NCI-H146 (cell line): Measurements from ENCODE around the gene TMEM214.
"Not testable (repeated sequence)": the region's sequence is repeated elsewhere in the genome, so short reads cannot be mapped to it uniquely, and the experiment has no call there.

Experiments
- DNase-seq: peaks from one replicate; lab custom pipeline; 2025; lab: John Stamatoyannopoulos, UW

TMEM214 gene

DNA sequence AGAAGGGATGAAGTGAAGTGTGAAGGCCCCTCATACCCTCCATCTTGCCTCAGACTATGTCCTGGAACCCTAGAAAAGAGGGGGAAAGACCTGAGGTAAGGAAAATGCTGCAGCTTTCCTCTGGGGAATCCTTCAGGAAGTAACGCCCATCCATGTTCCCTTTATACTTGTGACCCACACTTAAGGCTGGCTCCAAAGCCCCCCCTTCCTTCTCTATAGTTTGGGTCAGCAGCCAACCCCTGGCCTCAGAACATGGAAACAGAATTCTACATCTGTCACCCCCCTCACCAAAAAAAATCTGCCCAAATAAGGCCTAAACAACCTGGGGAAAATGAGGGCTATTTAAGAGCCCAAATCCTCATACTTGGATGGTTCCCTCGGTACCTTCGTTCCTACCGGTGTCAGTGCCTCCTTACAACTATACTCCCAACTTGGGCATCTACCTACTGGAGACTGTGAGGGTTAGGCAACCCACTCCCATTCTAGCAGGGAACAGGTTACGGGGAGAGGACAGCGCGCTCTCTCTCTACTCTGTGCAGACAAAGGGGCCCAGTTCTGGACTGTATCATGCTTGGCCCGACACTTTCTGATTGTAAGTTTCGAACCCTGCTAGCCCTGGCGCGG, 38.0 kb downstream of the TMEM214 start:
- no peak for DNase-seq

DNA sequence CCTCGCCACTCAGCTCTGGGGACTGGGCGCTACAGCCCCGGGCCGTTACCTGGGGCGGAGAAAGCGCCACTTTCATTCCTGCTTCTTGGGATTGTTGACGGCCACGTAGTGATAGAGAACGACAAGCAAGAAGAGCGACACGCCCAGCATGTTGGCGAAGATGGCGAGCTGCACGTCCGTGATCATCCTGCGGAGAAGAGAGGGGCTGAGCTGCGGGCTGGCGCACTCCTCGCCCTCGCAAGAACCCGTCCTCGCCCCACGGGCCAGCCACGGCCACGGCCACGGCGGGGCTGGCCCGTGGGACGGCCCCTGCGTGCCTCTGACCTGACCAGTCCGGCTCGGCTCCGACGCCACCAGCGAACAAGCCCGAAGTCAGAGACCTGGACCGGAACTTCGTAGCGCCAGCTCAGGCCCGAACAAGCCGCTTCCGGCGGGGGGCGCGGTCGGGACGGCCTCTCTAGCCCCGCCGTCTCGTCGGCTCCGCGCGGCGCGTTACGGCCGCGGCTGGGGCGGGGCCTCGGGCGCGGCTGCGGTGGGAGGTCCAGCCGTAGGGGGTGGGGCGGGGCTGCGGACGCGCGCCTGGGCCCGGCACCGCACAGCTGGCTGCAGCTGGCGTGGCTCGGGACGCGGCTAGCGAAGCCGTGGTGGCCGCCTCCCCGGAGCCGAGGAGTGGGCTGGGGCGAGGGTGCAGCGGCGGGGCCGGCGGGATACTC, 38.7 kb downstream of the TMEM214 start, which contains the start of gene OST4:
Gene OST4 (minus strand): TSS at position 378 of the 713 bp plus-strand sequence.
- peak; percentile 90 for DNase-seq

DNA sequence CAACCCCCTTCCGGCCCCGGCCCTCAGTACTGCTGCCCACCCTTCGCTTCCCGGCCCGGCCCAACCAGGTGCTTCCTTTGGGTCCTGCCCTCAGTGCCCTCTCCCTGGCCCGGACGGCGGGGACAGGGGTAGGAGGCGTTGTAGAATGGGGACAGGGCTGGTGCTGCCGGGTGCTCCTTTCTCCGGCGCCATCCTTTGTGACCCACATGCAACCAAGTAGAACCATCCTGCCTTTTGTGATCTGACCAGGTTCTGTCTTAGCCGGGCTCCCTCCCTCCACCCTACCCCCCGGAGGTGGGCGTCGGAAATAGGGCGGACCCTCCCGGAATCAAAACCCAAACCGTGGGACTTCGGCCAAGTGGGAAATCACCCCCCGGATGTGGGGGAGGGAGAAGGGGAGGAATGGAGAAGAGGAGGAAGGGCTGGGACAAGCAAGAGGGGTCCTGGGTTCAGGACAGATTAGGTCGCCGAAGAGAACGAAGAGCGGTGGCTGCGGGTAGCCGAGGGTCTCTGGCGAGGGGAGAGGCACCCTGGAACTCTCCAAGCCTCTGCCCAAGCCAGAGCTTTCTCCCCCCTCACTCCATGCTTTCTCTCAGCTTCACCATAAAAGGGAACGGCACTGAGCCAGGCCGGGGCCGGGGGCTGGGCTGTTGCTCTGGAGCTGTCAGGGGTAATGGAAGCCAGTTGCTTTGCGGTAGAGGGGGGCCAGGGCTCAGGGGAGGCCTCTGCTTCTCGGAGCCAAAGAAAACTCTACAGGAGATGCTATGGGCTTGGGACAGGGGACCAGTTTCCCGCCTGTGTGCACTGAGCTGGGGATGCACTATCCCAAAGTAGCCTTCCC, 39.4 kb downstream of the TMEM214 start:
- peak; percentile 61 for DNase-seq

DNA sequence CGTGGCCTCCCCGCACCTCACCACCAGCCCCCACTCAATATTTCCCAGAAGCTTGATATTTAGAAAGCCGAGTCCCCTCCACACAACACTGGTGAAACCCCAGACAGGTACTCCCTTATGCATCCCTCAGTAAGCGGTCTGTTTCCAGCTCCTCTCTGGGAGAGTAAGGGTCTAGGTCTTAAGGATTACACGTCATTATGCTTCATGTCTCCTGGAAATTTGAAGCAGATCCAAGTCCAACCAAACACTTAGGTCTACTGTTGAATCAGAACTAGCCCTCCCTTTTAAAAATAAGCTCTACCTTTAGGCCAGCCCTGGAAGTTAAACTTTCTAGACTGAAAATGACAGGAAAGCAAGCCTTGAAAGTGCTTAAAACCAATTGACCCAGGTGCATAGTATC, 40.2 kb downstream of the TMEM214 start:
- DNase-seq = no peak

DNA sequence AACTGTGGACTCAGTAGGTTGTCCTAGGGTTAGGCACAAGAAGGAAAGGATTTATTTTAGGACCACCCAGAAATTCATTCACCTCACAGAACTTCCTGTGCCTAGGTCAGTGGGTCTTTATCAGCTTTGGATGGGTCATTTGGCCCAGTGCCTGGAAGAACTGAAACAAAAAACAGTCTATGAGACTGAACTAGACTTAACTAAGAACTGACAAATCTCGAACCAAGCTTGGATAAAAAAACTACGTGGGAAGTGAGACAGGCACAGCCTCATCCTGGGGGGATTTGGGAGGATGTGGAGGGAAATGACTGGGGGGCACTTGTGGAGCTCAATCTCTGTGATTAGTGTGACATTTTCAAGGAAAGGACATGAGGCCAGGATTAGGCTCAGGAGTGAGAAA, 41.0 kb downstream of the TMEM214 start:
- no peak for DNase-seq

DNA sequence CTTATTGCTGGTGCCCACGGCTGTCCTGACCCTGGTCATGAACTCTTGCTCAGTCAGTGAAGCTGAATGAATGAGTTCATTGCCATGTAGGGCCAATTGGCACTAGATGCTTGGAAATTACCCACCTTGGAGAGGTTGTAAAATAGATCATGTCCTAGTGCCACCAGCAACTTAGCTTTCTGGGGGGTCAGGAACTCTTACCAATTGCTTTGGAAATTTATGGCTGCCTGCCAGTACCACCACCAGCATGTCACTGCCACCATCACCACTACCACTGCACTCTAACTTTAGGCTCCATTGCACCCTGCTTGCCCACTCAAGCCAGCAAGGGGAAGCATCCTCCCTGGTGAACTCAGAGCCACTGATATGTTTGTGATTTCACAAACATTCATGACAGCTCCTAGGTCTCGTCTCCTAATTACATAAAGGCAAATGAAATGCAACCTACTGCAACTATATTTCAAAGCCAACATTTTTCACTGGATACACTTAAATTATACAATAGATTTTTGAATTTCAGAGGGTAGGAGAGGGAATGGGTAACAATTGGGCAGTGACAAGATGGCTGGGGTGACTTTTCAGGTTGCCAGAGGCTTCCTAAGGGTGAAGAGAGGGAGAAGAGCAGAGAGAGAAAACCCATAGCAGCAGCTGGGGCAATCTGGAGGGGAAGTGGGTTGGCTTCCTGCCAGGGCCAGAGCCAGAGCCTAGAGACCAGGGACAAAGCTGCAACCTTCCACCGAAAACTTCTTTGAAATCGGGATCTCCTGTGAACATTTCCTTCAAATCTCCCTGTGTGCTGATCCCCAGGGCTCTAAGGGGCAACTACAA, 42.2 kb downstream of the TMEM214 start:
- peak; percentile 38 for DNase-seq

DNA sequence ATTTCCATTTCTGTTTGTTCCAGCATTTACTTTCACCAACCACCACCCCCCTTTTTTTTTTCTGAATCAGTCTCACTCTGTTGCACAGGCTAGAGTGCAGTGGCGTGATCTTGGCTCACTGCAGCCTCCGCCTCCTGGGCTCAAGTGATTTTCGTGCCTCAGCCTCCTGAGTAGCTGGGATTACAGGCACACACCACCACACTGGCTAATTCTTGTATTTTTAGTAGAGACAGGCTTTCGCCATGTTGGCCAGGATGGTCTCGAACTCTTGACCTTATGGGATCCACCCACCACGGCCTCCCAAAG, 42.8 kb downstream of the TMEM214 start:
- DNase-seq = not testable (repeated sequence)

DNA sequence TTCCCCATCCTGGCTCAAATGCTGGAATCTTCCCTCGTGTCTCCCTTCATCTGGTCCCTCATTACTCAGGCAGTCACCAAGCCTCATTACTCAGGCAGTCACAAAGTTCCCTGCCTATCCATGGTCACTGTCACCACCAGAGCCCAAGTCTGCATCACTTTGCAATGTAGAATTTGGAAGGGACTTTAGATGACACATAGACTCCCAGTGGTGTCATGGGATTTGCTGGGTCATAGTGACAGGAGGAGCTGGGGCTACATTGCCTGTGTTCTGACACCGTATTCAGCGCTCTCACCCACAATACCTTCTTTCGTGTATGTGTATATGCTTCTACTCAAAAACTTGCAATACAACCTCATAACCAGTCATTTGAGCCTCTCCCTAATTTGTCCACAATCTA, 43.6 kb downstream of the TMEM214 start:
- DNase-seq = no peak

DNA sequence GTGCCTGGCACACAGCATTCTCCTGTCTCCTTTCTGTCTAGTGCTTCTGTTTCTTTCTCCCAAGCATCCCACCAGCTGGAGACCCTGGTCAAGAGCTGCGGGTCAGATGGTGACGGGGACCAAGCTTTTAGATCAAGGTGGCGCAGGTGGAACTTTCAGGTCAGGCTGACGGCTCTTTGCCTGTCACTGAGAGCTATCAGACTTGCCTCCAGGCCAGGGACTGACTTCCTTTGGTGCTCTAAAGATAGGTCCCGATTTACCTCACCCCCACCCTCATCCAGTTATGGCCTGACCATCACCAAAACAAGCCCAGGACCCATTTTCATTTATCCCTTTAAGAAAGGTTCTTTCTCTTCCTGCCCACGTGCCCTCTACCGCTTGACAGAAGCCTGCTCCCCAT, 44.5 kb downstream of the TMEM214 start:
- no peak for DNase-seq

DNA sequence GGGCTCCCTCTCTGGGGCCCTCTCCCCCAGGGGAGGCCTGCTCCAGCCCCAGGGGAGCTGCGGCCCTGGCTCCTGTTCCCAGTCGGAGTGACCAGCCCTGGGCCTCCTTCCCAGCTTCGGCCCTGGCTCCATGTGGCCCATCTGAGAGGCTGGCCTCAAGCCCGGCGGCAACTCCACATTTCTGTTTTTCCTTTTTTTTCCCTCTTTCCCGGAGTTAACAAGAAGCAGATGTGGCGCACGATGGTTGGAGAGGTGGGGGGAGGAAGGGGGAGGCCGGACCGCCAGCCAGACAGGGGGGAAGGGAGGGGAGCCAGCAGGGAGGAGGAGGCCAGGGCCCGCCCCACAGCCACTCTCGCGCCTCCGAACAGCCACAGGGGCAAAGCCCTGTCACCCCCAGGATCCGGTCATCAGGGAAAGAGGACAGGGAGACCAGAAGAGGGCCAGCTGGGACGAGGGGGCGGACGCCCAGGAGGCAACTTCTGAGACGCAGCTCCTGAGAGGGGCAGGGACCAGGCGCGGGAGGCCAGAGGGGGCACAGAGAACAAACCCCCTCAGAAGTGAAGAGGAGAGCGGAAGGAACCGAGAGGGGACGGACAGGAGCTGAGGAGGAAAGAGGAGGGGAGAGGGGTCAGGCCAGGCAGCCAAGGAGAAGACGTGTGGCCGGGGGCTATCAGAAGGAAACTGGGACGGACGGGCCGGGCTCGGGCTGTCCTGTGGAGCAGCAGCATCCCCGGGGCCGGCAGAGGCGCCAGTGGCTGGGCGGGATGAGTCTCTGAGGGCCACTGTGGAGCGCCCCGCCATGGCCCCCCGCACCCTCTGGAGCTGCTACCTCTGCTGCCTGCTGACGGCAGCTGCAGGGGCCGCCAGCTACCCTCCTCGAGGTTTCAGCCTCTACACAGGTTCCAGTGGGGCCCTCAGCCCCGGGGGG, 45.8 kb downstream of the TMEM214 start, which contains the start of gene EMILIN1:
Gene EMILIN1 (plus strand): TSS at position 349 of the 928 bp plus-strand sequence. CDS start 451 bp downstream, at position 800.
- no peak for DNase-seq

DNA sequence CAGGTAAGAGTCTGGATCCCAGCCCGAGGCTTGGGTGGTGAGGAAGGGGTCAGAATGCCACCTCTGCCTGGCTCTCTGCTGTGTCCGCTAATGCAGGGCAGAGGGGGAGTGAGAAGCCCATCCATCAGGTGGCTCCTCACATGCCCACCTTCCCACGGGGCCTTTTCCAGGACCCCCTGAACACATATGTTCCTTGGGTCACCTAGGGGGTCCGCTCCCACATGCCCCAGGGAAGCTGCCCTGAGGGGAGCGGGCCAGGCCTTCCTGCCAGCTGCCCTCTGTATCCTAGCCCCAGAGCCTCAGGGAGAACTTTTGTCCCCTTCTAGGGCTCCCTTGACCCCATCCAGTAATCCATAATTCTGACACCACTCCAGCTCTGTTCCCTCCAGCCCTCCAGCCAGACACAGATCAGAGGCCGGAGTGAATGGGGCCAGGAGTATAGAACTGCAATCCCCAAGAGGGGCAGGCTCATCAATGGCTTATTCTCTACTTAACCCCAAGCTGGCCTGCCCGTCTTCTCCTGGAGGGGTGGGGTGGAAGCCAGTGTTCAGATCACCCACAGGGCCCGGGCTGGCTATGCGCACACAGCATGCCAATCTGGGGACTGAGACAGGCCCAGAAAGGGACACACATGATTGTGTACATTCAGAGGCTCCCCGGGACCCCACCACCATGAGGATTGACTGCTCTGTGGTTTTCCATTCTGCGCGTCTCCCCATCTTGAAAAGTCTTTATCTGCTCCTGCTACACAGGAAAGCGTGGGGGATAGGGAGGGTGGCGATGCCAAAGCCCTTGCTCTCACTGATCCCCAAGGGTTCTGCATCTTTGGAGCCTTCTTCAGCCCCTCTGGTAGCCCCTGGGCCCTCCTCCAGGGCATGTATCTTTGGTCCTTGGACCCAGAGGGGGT, 46.7 kb downstream of the TMEM214 start:
- DNase-seq = no peak

DNA sequence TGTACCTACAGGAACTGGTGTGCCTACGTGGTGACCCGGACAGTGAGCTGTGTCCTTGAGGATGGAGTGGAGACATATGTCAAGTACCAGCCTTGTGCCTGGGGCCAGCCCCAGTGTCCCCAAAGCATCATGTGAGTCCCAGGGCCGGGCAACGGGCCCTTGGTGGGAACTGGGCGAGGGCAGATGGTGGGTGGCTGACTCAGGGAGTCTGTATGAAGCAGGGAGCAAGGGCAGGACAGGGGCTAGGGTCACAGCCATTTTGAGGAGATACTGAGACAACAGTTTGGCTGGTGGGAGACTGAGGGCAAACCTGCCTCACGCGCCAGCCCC, 47.3 kb downstream of the TMEM214 start:
- no peak for DNase-seq

DNA sequence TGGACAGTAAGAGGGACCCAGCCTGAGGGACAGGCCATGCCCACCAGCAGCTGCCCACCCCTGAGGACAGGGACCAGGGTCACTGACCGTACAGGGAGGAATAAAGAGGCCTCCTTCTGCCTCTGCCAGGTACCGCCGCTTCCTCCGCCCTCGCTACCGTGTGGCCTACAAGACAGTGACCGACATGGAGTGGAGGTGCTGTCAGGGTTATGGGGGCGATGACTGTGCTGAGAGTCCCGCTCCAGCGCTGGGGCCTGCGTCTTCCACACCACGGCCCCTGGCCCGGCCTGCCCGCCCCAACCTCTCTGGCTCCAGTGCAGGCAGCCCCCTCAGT, 47.8 kb downstream of the TMEM214 start:
- no peak for DNase-seq

DNA sequence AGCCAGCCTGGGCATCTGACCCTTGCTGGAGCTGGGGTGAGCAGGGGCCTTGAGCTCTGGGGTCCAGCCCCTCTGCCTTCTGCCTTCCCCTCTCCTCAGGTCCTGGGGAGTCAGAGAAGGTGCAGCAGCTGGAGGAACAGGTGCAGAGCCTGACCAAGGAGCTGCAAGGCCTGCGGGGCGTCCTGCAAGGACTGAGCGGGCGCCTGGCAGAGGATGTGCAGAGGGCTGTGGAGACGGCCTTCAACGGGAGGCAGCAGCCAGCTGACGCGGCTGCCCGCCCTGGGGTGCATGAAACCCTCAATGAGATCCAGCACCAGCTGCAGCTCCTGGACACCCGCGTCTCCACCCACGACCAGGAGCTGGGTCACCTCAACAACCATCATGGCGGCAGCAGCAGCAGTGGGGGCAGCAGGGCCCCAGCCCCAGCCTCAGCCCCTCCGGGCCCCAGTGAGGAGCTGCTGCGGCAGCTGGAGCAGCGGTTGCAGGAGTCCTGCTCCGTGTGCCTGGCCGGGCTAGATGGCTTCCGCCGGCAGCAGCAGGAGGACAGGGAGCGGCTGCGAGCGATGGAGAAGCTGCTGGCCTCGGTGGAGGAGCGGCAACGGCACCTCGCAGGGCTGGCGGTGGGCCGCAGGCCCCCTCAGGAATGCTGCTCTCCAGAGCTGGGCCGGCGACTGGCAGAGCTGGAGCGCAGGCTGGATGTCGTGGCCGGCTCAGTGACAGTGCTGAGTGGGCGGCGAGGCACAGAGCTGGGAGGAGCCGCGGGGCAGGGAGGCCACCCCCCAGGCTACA, 49.4 kb downstream of the TMEM214 start:
- DNase-seq = no peak

DNA sequence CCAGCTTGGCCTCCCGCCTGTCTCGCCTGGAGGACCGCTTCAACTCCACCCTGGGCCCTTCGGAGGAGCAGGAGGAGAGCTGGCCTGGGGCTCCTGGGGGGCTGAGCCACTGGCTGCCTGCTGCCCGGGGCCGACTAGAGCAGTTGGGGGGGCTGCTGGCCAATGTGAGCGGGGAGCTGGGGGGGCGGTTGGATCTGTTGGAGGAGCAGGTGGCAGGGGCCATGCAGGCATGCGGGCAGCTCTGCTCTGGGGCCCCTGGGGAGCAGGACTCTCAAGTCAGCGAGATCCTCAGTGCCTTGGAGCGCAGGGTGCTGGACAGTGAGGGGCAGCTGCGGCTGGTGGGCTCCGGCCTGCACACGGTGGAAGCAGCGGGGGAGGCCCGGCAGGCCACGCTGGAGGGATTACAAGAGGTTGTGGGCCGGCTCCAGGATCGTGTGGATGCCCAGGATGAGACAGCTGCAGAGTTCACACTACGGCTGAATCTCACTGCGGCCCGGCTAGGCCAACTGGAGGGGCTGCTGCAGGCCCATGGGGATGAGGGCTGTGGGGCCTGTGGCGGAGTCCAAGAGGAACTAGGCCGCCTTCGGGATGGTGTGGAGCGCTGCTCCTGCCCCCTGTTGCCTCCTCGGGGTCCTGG, 50.1 kb downstream of the TMEM214 start:
- no peak for DNase-seq

DNA sequence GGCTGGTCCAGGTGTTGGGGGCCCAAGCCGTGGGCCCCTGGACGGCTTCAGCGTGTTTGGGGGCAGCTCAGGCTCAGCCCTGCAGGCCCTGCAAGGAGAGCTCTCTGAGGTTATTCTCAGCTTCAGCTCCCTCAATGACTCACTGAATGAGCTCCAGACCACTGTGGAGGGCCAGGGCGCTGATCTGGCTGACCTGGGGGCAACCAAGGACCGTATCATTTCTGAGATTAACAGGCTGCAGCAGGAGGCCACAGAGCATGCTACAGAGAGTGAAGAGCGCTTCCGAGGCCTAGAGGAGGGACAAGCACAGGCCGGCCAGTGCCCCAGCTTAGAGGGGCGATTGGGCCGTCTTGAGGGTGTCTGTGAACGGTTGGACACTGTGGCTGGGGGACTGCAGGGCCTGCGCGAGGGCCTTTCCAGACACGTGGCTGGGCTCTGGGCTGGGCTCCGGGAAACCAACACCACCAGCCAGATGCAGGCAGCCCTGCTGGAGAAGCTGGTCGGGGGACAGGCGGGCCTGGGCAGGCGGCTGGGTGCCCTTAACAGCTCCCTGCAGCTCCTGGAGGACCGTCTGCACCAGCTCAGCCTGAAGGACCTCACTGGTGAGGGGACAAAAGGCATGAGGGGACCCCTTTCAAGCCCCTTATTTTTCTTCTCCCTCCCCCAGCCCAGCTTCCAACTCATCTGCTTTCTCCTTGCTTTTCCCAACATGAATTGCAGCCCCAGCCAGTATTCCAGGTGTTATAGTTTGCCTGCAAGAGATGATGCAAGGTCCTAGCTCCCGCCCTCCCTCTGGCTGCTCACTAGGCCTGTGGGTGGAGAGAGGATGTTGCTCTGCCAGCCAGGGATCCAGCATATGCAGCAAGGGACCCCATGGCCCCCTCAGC, 50.9 kb downstream of the TMEM214 start:
- DNase-seq = no peak

DNA sequence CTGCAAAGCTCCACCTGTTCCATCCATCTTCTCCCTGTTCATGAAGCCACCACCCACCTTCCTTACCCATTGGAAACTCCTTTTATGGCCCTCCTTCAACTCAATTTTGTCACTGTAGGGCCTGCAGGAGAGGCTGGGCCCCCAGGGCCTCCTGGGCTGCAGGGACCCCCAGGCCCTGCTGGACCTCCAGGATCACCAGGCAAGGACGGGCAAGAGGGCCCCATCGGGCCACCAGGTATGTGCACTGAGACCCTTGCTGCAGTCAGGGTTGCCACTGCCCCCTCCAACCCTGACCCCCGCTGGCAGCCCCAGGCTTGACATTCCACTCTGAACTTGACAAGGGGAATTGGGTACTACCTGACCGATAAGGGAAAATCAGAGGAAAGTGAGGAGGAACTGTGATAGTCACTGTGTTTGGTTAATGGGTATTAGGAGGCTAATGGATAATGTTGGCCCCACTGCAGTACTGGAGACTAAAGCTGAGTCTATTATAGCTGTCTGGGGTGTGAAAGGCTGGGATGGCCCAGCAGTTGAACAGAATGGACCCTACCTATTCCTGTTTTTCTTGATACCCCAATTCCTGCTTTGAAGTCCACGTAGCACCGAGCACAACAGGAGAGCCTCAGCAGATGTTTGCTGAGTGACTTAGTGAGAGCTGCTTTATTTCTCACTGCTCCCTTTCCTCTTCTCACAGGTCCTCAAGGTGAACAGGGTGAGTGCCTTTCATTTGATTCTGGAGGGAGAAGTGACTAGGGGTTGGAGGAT, 51.7 kb downstream of the TMEM214 start:
- DNase-seq = no peak
